HG03280 (cell line): ENCODE results near the gene SRGAP3.
"Not testable (repeated sequence)": the region's sequence is repeated elsewhere in the genome, so short reads cannot be mapped to it uniquely, and the experiment has no call there.

Experiments used
- ATAC-seq: cut with Tn5 transposase; IDR thresholded peaks from one replicate; pipeline ENCODE4 v1.9.1; 2021; ENCODE audit warnings: mild to moderate bottlenecking, moderate library complexity; ENCODE audit not compliant: unreplicated experiment

The SRGAP3 gene

GRCh38 chr3:9098716-9099675 is 150.4 kb downstream of the SRGAP3 start:
- ATAC-seq: no peak

- no peak for ATAC-seq
These were observed 152.0 kb downstream of the SRGAP3 start for GRCh38 chr3:9097495-9097894.

GRCh38 chr3:9091486-9092235 is 157.8 kb downstream of the SRGAP3 start:
- no peak for ATAC-seq

- no peak for ATAC-seq
These were observed 160.7 kb downstream of the SRGAP3 start for GRCh38 chr3:9088441-9089353.

- no peak for ATAC-seq
These were observed 161.5 kb downstream of the SRGAP3 start for GRCh38 chr3:9087831-9088413.

GRCh38 chr3:9085428-9085827 is 164.0 kb downstream of the SRGAP3 start:
- not testable (repeated sequence) for ATAC-seq

GRCh38 chr3:9081184-9081818 is 168.1 kb downstream of the SRGAP3 start:
- no peak for ATAC-seq

GRCh38 chr3:9080163-9080562 is 169.3 kb downstream of the SRGAP3 start:
- ATAC-seq: no peak

- ATAC-seq: no peak
These were observed 169.8 kb downstream of the SRGAP3 start for GRCh38 chr3:9079676-9080075.

- no peak for ATAC-seq
These were observed 170.7 kb downstream of the SRGAP3 start for GRCh38 chr3:9078561-9079240.

- no peak for ATAC-seq
These were observed 172.4 kb downstream of the SRGAP3 start for GRCh38 chr3:9077029-9077428.

- ATAC-seq: no peak
These were observed 173.7 kb downstream of the SRGAP3 start for GRCh38 chr3:9075762-9076161.

- ATAC-seq: no peak
These were observed 175.4 kb downstream of the SRGAP3 start for GRCh38 chr3:9074079-9074478.

GRCh38 chr3:9072667-9073009 is 176.8 kb downstream of the SRGAP3 start:
- no peak for ATAC-seq

- no peak for ATAC-seq
These were observed 177.3 kb downstream of the SRGAP3 start for GRCh38 chr3:9071936-9072666.

- ATAC-seq: no peak
These were observed 178.5 kb downstream of the SRGAP3 start for GRCh38 chr3:9070961-9071360.

GRCh38 chr3:9069971-9070370 is 179.5 kb downstream of the SRGAP3 start:
- ATAC-seq: no peak

- ATAC-seq: no peak
These were observed 181.4 kb downstream of the SRGAP3 start for GRCh38 chr3:9068051-9068450.
